HepG2 (cell line): ENCODE measurements around the gene ADIRF. TPM values are rescaled to one million over a fixed set of nuclear protein-coding genes. Genes with fewer than 3 reads are reported as not detected.

Source experiments
- CBX1 ChIP-seq: IDR thresholded peaks from one replicate; pipeline ENCODE4 v1.6.1; 2016; ENCODE audit warnings: antibody characterized with exemption, low read depth
- EZH2 ChIP-seq: conservative IDR thresholded peaks from 2 replicates; pipeline ENCODE4 v1.6.1; 2012; ENCODE audit warnings: mild to moderate bottlenecking, low read depth, low read length, moderate library complexity
- FOXP4 ChIP-seq: sonication (generic); formaldehyde crosslinking; IDR thresholded peaks from 2 replicates; pipeline ENCODE4 v1.4.0; 2020; ENCODE audit warnings: missing genetic modification reagents
- KAT7 ChIP-seq: IDR thresholded peaks from 2 replicates; pipeline ENCODE4 v1.6.1; 2018; ENCODE audit warnings: borderline replicate concordance, missing compliant biosample characterization
- KMT2B ChIP-seq: IDR thresholded peaks from 2 replicates; pipeline ENCODE4 v1.6.1; 2016; ENCODE audit warnings: missing genetic modification reagents, missing compliant biosample characterization
- MIER3 ChIP-seq: IDR thresholded peaks from 2 replicates; pipeline ENCODE4 v1.6.1; 2016; ENCODE audit warnings: missing compliant biosample characterization, borderline replicate concordance
- MLLT10 ChIP-seq: sonication (generic); formaldehyde crosslinking; IDR thresholded peaks from 2 replicates; pipeline ENCODE4 v1.4.0; 2020; ENCODE audit warnings: missing genetic modification reagents
- RAD51 ChIP-seq: fragments of 450-650 bp; IDR thresholded peaks from 2 replicates; pipeline ENCODE4 v1.6.1; 2016; ENCODE audit warnings: borderline replicate concordance
- RCOR2 ChIP-seq: IDR thresholded peaks from 2 replicates; pipeline ENCODE4 v1.6.1; 2016; ENCODE audit warnings: missing biosample characterization, missing genetic modification reagents
- RFX3 ChIP-seq: IDR thresholded peaks from 2 replicates; pipeline ENCODE4 v1.6.1; 2016; ENCODE audit warnings: missing biosample characterization, missing genetic modification reagents
- SMC3 ChIP-seq: IDR thresholded peaks from 2 replicates; pipeline ENCODE4 v1.6.1; 2011; ENCODE audit warnings: low read length, improper control_type of control experiment
- SOX5 ChIP-seq: IDR thresholded peaks from 2 replicates; pipeline ENCODE4 v1.6.1; 2016; ENCODE audit warnings: borderline replicate concordance
- SOX6 ChIP-seq, 2 experiments: fragments of 450-650 bp in 1 of 2; sonication (generic) in 1 of 2; formaldehyde crosslinking in 1 of 2; IDR thresholded peaks; 2 replicates each; pipeline versions ENCODE4 v1.4.0 to v1.6.1; 2017 to 2020; ENCODE audit warnings: antibody characterized with exemption in 1 of 2, mild to moderate bottlenecking in 1 of 2, missing genetic modification reagents in 1 of 2
- SP4 ChIP-seq: sonication (generic); formaldehyde crosslinking; IDR thresholded peaks from 2 replicates; pipeline ENCODE4 v1.8.1; 2023; ENCODE audit warnings: mild to moderate bottlenecking, missing genetic modification reagents
- SRSF4 ChIP-seq: fragments of 200-400 bp; formaldehyde crosslinking; IDR thresholded peaks from one replicate; pipeline ENCODE4 v1.6.1; 2018; ENCODE audit warnings: mild to moderate bottlenecking, low read depth, low read length, moderate library complexity; ENCODE audit not compliant: poor library complexity, severe bottlenecking
- SRY ChIP-seq: sonication (generic); formaldehyde crosslinking; IDR thresholded peaks from 2 replicates; pipeline ENCODE4 v1.8.0; 2022; ENCODE audit warnings: mild to moderate bottlenecking, missing genetic modification reagents
- SSRP1 ChIP-seq: IDR thresholded peaks from 2 replicates; pipeline ENCODE4 v1.6.1; 2016; ENCODE audit warnings: control low read depth
- STAG1 ChIP-seq: sonication (generic); formaldehyde crosslinking; IDR thresholded peaks from 2 replicates; pipeline ENCODE4 v1.4.0; 2020; ENCODE audit warnings: missing genetic modification reagents
- TBL1XR1 ChIP-seq: fragments of 150-350 bp; IDR thresholded peaks from 2 replicates; pipeline ENCODE4 v1.6.1; 2014; ENCODE audit warnings: borderline replicate concordance, low read length; ENCODE audit not compliant: partially characterized antibody
- TFDP1 ChIP-seq: IDR thresholded peaks from 2 replicates; pipeline ENCODE4 v1.6.1; 2016; ENCODE audit warnings: missing compliant biosample characterization, missing genetic modification reagents, borderline replicate concordance
- U2AF2 ChIP-seq: fragments of 200-400 bp; formaldehyde crosslinking; IDR thresholded peaks from 2 replicates; pipeline ENCODE4 v1.6.1; 2017; ENCODE audit warnings: low read depth, mild to moderate bottlenecking, low read length
- YEATS4 ChIP-seq: sonication (generic); formaldehyde crosslinking; IDR thresholded peaks from 2 replicates; pipeline ENCODE4 v1.4.0; 2020; ENCODE audit warnings: missing genetic modification reagents, borderline replicate concordance
- ZBTB38 ChIP-seq: sonication (generic); formaldehyde crosslinking; IDR thresholded peaks from 2 replicates; pipeline ENCODE4 v1.5.1; 2020; ENCODE audit warnings: mild to moderate bottlenecking, missing genetic modification reagents
- ZBTB42 ChIP-seq: sonication (generic); formaldehyde crosslinking; IDR thresholded peaks from 2 replicates; pipeline ENCODE4 v1.5.0; 2020; ENCODE audit warnings: mild to moderate bottlenecking, missing genetic modification reagents
- ZBTB7B ChIP-seq: sonication (generic); formaldehyde crosslinking; IDR thresholded peaks from 2 replicates; pipeline ENCODE4 v1.4.0; 2020; ENCODE audit warnings: missing genetic modification reagents
- ZGPAT ChIP-seq: IDR thresholded peaks from 2 replicates; pipeline ENCODE4 v1.6.1; 2016; ENCODE audit warnings: mild to moderate bottlenecking
- ZNF432 ChIP-seq: sonication (generic); formaldehyde crosslinking; IDR thresholded peaks from 2 replicates; pipeline ENCODE4 v1.5.0; 2020; ENCODE audit warnings: missing genetic modification reagents, mild to moderate bottlenecking, borderline replicate concordance
- ZZZ3 ChIP-seq: sonication (generic); formaldehyde crosslinking; IDR thresholded peaks from 2 replicates; pipeline ENCODE4 v1.4.0; 2020; ENCODE audit warnings: missing genetic modification reagents, mild to moderate bottlenecking, borderline replicate concordance
- polyA plus RNA-seq, 8 experiments: library from polyadenylated mRNA; depleted of rRNA in 3 of 8; stranded (reverse) in 7 of 8; unstranded in 1 of 8; fragments of >200 nt; fragmentation: Illumina TruSeq in 4 of 8; extraction: Trizol in 4 of 8; gene quantifications; 2 replicates each; pipeline versions ENCODE4 v1.2.1 to v1.2.3, GENCODE V29; 2011 to 2016; ENCODE audit warnings: low read depth in 4 of 8, missing spikeins in 1 of 8, mixed read lengths in 1 of 8; ENCODE audit not compliant: insufficient read depth in 1 of 8
- total RNA-seq, 5 experiments: library from RNA; depleted of rRNA; stranded (reverse); fragments of >200 nt; fragmentation: Illumina TruSeq; extraction: Trizol; gene quantifications; 2 replicates each; pipeline ENCODE4 v1.2.3, GENCODE V29; 2016; ENCODE audit warnings: low read depth in 1 of 5

ADIRF gene
- total and polyA plus RNA-seq, 2 of the 13 experiments (the other 11 are each of a cell fraction or from before 2014, with no cell fraction given), result 0.13 to 0.40 TPM

- TF ChIP-seq SMC3, result peak; percentile 50
- TF ChIP-seq SOX6 (IDR thresholded peaks at IDR 0.05), result no peak
- no peak for TF ChIP-seq SOX6 (CRISPR knock-in tag; IDR thresholded peaks at IDR 0.05)
- peak; percentile 90 for TF ChIP-seq STAG1 (CRISPR knock-in tag)
- TF ChIP-seq RFX3 (CRISPR knock-in tag), result no peak
- TF ChIP-seq MLLT10 (CRISPR knock-in tag), result no peak
- TF ChIP-seq FOXP4 (CRISPR knock-in tag), result no peak; the same call in 1 of the 2 replicates
- TF ChIP-seq KAT7 (CRISPR knock-in tag), result no peak
- no peak for TF ChIP-seq YEATS4 (CRISPR knock-in tag)
- peak; percentile 55; the same call in 1 of the 2 replicates for TF ChIP-seq SP4 (CRISPR knock-in tag)
- no peak for TF ChIP-seq CBX1
- TF ChIP-seq U2AF2, result no peak
- TF ChIP-seq ZNF432 (CRISPR knock-in tag), result no peak
- TF ChIP-seq MIER3 (CRISPR knock-in tag), result no peak
- TF ChIP-seq TBL1XR1, result no peak
- TF ChIP-seq SOX5 (CRISPR knock-in tag), result no peak
- TF ChIP-seq ZGPAT (CRISPR knock-in tag), result no peak
- no peak for TF ChIP-seq KMT2B (CRISPR knock-in tag)
- TF ChIP-seq RCOR2 (CRISPR knock-in tag), result no peak
- TF ChIP-seq SRSF4, result no peak
- TF ChIP-seq ZBTB7B (CRISPR knock-in tag), result no peak
- no peak for TF ChIP-seq EZH2
- TF ChIP-seq RAD51, result no peak
- no peak for TF ChIP-seq SRY (CRISPR knock-in tag)
- no peak for TF ChIP-seq ZZZ3
- TF ChIP-seq ZBTB42 (CRISPR knock-in tag), result no peak
- TF ChIP-seq ZBTB38 (CRISPR knock-in tag), result no peak
- no peak for TF ChIP-seq TFDP1 (CRISPR knock-in tag)
- TF ChIP-seq SSRP1 (CRISPR knock-in tag), result no peak
These were observed 8.0 kb upstream of the ADIRF start (continued) for GRCh38 chr10:86960003-86960862.
